Ishikawa (cell line): Measurements from ENCODE around the gene YWHAH.

Experiments
- CEBPB ChIP-seq: IDR thresholded peaks from 2 replicates; pipeline ENCODE4 v1.6.1; 2012
- CREB1 ChIP-seq: IDR thresholded peaks from 2 replicates; pipeline ENCODE4 v1.6.1; 2012; ENCODE audit warnings: low read depth
- EGR1 ChIP-seq: IDR thresholded peaks from 2 replicates; pipeline ENCODE4 v1.6.1; 2012
- EP300 ChIP-seq: IDR thresholded peaks from 2 replicates; pipeline ENCODE4 v1.6.1; 2012; ENCODE audit warnings: borderline replicate concordance
- FOXM1 ChIP-seq: IDR thresholded peaks from 2 replicates; pipeline ENCODE4 v1.6.1; 2012; ENCODE audit warnings: low read depth, borderline replicate concordance
- MAX ChIP-seq: IDR thresholded peaks from 2 replicates; pipeline ENCODE4 v1.6.1; 2012
- NFIC ChIP-seq: IDR thresholded peaks from 2 replicates; pipeline ENCODE4 v1.6.1; 2012
- RAD21 ChIP-seq: IDR thresholded peaks from 2 replicates; pipeline ENCODE4 v1.6.1; 2012; ENCODE audit warnings: low read depth
- REST ChIP-seq: IDR thresholded peaks from 2 replicates; pipeline ENCODE4 v1.6.1; 2012; ENCODE audit warnings: low read depth, mild to moderate bottlenecking
- TAF1 ChIP-seq: IDR thresholded peaks from 2 replicates; pipeline ENCODE4 v1.6.1; 2012; ENCODE audit warnings: low read depth, mild to moderate bottlenecking
- TCF12 ChIP-seq: IDR thresholded peaks from 2 replicates; pipeline ENCODE4 v1.6.1; 2012; ENCODE audit warnings: low read depth
- TEAD4 ChIP-seq: IDR thresholded peaks from 2 replicates; pipeline ENCODE4 v1.6.1; 2012
- YY1 ChIP-seq: IDR thresholded peaks from 2 replicates; pipeline ENCODE4 v1.6.1; 2012; ENCODE audit warnings: low read depth
- ZBTB7A ChIP-seq: IDR thresholded peaks from 2 replicates; pipeline ENCODE4 v1.6.1; 2012; ENCODE audit warnings: low read depth
- TF ChIP-seq, protein P1 (sequence below): IDR thresholded peaks from 2 replicates; pipeline ENCODE4 v1.6.1; 2012

The YWHAH gene

DNA sequence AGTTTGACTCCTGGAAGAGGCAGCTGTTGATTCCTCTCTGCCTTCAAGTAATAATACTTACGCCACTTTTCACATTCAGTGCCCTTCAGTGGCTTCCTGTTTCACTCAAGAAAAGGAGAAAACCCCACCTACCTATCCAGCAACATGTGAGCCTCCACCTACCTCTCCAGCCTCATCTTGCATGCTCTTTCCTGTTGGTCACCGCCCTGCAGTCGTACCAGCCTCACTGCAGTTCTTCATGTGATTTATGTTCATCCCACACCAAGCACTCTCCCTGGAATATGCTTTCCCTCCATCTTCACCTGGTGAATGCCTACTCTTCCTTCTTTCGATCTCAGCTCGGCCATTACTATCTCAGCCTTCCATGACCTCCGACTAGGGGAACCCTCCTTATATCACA is 21.8 kb upstream of the YWHAH start:
- TF ChIP-seq NFIC (no peak), ZBTB7A (no peak), FOXM1 (no peak), EP300 (no peak), EGR1 (no peak), MAX (no peak), TCF12 (no peak), RAD21 (no peak)
- TF ChIP-seq, protein P1, sequence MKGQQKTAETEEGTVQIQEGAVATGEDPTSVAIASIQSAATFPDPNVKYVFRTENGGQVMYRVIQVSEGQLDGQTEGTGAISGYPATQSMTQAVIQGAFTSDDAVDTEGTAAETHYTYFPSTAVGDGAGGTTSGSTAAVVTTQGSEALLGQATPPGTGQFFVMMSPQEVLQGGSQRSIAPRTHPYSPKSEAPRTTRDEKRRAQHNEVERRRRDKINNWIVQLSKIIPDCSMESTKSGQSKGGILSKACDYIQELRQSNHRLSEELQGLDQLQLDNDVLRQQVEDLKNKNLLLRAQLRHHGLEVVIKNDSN: no peak

DNA sequence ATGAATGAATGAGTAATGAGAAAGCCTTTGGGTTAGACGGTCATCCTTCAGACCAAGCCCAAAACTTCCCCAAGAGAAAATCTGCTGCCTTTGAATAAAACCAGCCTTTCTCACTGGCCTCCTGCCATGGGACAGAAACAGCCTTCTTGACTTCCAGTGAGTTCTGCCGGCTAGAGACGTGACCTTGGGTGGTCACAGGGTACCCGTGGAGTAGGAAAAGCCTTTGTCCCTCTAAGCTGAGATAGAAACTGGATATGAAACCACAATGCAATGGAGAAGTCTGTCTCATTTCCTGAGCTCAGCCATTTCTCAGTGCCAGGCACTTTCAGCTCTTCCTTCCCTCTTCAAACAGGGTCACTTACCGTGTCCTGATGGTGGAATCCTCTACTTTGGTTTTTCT is 21.2 kb upstream of the YWHAH start:
- TF ChIP-seq TAF1: no peak
- no peak for TF ChIP-seq CEBPB
- TF ChIP-seq ZBTB7A: no peak

DNA sequence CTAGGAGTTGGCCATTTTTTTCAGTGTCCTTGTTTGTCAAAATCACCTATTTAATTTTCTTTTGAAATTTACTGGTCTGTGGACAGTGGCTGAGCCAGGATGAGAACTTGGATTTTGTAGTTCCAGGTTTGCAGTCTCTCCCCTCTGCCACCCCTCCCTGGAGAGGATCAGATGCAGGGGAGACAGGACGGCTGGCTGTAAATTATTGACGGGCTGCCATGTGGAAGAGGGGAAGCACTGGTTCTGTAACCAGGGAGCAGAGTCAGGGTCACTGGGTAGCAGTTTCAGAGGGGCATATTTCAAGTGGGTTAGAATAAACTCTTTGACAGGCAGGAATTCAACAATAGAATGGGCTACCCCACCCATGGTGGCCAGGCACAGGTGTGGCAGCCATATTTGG is 20.6 kb upstream of the YWHAH start:
- TF ChIP-seq EP300 (no peak), CREB1 (no peak), RAD21 (no peak), YY1 (no peak), NFIC (no peak), TEAD4 (no peak), TCF12 (no peak), CEBPB (no peak), ZBTB7A (no peak), TAF1 (no peak), EGR1 (no peak), FOXM1 (no peak)
- TF ChIP-seq, protein P1: no peak

DNA sequence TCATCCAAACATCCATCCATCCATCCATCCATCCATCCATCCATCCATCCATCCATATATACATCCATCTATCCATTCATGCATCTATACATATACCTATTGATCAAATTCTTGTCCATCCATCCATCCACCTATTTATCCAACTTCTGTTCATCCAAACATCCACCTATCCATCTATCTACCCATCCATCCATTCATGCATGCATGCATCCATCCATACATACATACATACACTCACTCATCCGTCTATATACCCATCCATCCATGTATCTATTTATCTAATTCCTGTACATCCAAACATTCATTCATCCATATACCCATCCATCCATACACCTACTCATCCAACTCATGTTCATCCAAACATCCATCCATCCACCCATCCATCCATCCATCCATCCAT is 19.3 kb upstream of the YWHAH start:
- TF ChIP-seq FOXM1: no peak
- no peak for TF ChIP-seq RAD21
- TF ChIP-seq REST: no peak
- TF ChIP-seq YY1: no peak
- no peak for TF ChIP-seq NFIC
- TF ChIP-seq, protein P1: no peak
- TF ChIP-seq TCF12: no peak
- no peak for TF ChIP-seq EP300
- no peak for TF ChIP-seq MAX
- TF ChIP-seq CREB1: no peak
- no peak for TF ChIP-seq ZBTB7A
- TF ChIP-seq TAF1: no peak
- TF ChIP-seq TEAD4: no peak
- TF ChIP-seq CEBPB: no peak

DNA sequence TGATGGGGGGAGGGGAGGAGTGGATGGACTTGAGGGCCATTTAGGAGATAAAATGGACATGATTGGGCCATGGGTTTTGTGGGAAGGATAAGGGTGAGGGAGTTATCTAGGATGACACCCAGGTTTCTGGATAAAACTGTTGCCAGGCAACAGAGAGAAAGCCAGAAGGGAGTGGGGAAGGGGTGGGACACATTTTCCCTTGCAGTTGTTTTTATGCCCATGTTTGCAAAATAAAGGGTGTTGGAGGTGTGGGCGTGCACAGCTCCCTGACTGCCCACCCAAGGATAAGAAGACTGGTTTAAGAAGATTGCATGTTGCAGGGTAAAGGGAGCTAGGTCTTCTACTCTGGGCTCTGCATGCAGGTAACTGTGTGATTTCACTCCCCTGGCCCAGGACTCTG is 18.3 kb upstream of the YWHAH start:
- TF ChIP-seq TEAD4 (no peak), NFIC (no peak), CREB1 (no peak), EP300 (no peak), EGR1 (no peak), MAX (no peak), REST (no peak), ZBTB7A (no peak), TAF1 (no peak), FOXM1 (no peak), TCF12 (no peak), YY1 (no peak), CEBPB (no peak), RAD21 (no peak)
- TF ChIP-seq, protein P1: no peak

GRCh38 chr22:31926969-31927368 is 17.4 kb upstream of the YWHAH start:
- TF ChIP-seq TEAD4 (no peak), MAX (no peak), CEBPB (no peak), EGR1 (no peak), CREB1 (no peak), REST (no peak), FOXM1 (no peak)
- TF ChIP-seq, protein P1: no peak
